Stimulated activated CD8-positive, alpha-beta memory T cell treated with anti-CD3 and anti-CD28 coated beads, Interleukin-7, amount 100 ng/mL, for 1 hour (primary cell): ENCODE results near the gene VAT1L.
A peak's percentile ranks its signal among the peaks of the same experiment; 100 is the strongest.

Experiments
- DNase-seq, 2 donors: peaks; one replicate each; pipeline ENCODE4 v3.0.0-alpha.2; 2020; ENCODE audit warnings: low read depth in 2 of 2

Gene VAT1L

GRCh38 chr16:77993111-77993985 is 205.0 kb downstream of the VAT1L start:
- no peak for DNase-seq

GRCh38 chr16:77995843-77996455 is 207.6 kb downstream of the VAT1L start:
- no peak for DNase-seq

GRCh38 chr16:77998350-77999023 is 210.1 kb downstream of the VAT1L start:
- no peak for DNase-seq

- no peak for DNase-seq
These were observed 213.2 kb downstream of the VAT1L start for GRCh38 chr16:78001451-78002025.

GRCh38 chr16:78002915-78003538 is 214.7 kb downstream of the VAT1L start:
- DNase-seq, result peak in 1 of 2 donors; percentile 29

- DNase-seq, result no peak
These were observed 216.2 kb downstream of the VAT1L start for GRCh38 chr16:78004517-78004916.

- DNase-seq, result no peak
These were observed 217.5 kb downstream of the VAT1L start for GRCh38 chr16:78005881-78006280.

- DNase-seq, result no peak
These were observed 218.8 kb downstream of the VAT1L start for GRCh38 chr16:78007121-78007520.

GRCh38 chr16:78022347-78023060 is 234.1 kb downstream of the VAT1L start, which contains the start of gene CLEC3A:
Gene CLEC3A (plus strand): TSS chr16:78022548. CDS start chr16:78022627, 79 bp downstream.
- no peak for DNase-seq

GRCh38 chr16:78024159-78024558 is 235.8 kb downstream of the VAT1L start:
- DNase-seq, result no peak

- no peak for DNase-seq
These were observed 237.3 kb downstream of the VAT1L start for GRCh38 chr16:78025631-78026030.

- DNase-seq, result no peak
These were observed 239.7 kb downstream of the VAT1L start for GRCh38 chr16:78028018-78028417.
